ENCODE measurements around the gene UBA1.

GRCh38 chrX:47233333-47234113 is 39.9 kb downstream of the UBA1 start:
- TF ChIP-seq CTCF (IDR thresholded peaks at IDR 0.05; ENCODE audit: insufficient read depth, low read length) (no peak), POLR2AphosphoS5 (IDR thresholded peaks at IDR 0.05; ENCODE audit: low read depth) (no peak), SPI1 (IDR thresholded peaks at IDR 0.05; ENCODE audit: borderline replicate concordance, low read depth) (no peak), REST (IDR thresholded peaks at IDR 0.05; ENCODE audit: insufficient replicate concordance, low read depth) (no peak), GABPA (IDR thresholded peaks at IDR 0.05; ENCODE audit: low read depth) (no peak)

Data from HL-60 (cell line).